G401 (cell line): ENCODE results near the gene FAAH2. TPM values are rescaled to one million over a fixed set of nuclear protein-coding genes. Genes with fewer than 3 reads are reported as not detected.
"Not testable (repeated sequence)": the region's sequence is repeated elsewhere in the genome, so short reads cannot be mapped to it uniquely, and the experiment has no call there.

Source experiments
- DNase-seq: peaks from one replicate; pipeline ENCODE4 v3.0.0-alpha.2; 2015; ENCODE audit warnings: low spot score
- in situ Hi-C: cut with HindIII; loops from 2 replicates; pipeline ENCODE4 v1.10.0; 2016; ENCODE audit warnings: low sequenced_read_pairs, mixed read lengths
- total RNA-seq: library from RNA; depleted of rRNA; stranded (reverse); fragments of >200 nt; shearing (Covaris generic); gene quantifications from 2 replicates; pipeline ENCODE4 v1.2.3, GENCODE V29; 2014

Gene FAAH2
- total RNA-seq, 1 experiment from 2014 or later: not detected

DNA sequence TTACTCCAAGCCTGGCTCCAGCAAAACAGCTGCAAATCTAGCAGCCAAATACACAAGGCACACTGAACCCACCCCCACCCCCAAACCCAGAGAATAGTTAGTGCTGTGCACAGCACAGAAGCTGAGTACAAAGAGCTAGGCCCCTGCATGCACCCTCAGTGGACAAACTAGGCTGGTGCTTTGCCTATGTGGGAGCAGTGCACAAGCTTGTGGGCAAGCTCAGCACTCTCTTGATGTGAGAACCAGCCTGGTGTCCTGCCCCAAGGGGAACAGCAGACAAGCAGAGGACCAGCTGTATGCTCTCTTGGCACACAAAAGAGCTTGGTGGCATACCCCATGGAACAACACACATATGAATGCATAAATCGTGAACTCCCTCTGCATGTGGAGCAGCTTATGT is 81.7 kb downstream of the FAAH2 start:
- in situ Hi-C loops: no loop called here
- no peak for DNase-seq

DNA sequence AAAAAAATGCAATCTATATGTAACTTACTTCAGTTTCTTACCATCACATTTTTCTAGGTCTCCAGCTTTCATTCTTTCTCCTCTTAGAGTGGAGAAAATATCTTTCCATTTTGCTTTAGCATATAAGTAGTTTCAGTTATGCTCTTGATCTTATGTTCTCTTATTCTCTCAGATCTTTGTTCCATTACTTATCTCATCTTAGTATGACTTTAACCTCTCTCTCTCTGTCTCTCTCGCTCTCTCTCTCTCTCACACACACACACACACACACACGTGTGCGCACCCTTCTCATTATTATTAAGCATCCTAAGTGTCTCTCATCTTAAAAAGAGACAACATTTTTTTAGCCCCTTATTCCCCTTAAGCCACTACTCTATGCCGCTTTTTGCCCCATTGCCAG is 92.8 kb downstream of the FAAH2 start:
- no peak for DNase-seq
- in situ Hi-C loops: no loop called here

GRCh38 chrX:57380026-57380796 is 93.7 kb downstream of the FAAH2 start:
- in situ Hi-C loops: no loop called here
- no peak for DNase-seq

DNA sequence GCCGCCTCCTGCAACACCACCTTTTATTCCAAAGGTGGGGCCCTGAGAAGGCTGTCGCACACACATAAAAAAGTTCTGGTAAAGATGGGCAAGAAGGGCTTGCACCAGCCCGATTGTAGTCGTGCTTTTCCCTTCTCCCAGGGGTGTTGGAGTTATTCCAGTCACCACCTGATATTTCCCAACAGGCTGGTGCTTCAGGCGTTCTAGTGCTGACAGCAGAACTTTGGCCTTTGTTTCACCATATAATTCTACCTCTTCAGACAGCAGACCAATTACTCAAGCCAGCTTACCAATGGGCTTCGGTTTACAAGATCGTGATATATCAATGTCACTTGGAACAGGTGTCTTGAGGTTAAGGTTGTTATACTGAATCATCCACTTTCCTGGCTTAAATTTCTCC is 107.7 kb downstream of the FAAH2 start:
- DNase-seq, in situ Hi-C loops: not testable (repeated sequence)

DNA sequence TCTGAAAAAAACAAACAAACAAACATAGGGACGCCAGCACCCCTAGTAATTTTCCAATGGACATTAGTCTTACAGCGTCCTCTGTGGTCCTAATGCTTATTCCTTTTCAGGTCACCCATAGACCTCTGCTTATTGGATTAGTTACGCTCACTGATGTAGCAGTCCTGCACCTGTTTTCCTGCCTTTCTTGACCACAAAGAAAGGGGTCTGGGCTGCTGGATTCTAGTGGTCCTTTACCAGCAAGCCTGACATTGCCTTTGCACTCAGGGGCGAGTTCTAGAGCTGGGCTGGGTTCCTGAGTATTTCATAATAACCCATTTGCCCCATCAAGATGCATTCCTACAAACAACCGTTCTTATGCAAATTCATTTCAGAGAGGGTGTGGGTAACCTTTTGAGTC is 116.7 kb downstream of the FAAH2 start:
- in situ Hi-C loops, DNase-seq: not testable (repeated sequence)

DNA sequence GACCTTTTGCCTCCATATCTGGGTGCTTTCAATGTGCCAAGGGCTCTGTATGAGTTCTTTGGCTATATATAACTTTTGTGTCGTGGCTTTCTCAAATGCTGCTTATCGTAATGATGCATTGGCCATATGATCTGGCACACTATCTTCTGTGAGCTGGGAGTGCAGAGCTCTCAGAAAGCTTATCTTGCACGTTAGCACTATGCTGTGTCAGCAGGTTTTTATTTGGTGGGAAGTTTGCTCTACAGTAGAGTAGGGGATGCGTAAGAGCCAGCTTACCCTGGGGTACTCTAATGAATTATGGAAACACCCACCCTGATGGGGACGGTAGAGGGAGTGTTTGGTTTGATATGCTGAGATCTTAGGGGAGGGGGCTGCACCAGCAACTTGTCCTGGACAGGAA is 119.6 kb downstream of the FAAH2 start:
- in situ Hi-C loops: no loop called here
- DNase-seq: no peak

DNA sequence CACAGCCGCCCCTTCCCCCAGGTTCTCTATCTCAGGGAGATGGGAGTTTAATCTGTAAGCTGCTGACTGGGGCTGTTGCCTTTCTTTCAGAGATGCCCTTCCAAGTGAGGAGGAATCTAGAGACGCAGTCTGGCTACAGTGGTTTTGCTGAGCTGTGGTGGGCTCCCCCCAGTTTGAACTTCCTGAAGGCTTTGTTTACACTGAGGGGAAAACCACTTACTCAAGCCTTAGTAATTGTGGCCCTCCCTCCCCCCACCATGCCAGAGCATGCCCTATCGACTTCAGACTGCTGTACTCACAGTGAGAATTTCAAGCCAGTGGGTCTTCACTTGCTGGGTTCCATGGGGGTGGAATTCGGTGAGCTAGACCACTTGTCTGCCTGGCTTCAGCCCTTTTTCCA is 131.3 kb downstream of the FAAH2 start:
- DNase-seq: no peak
- in situ Hi-C loops: no loop called here

DNA sequence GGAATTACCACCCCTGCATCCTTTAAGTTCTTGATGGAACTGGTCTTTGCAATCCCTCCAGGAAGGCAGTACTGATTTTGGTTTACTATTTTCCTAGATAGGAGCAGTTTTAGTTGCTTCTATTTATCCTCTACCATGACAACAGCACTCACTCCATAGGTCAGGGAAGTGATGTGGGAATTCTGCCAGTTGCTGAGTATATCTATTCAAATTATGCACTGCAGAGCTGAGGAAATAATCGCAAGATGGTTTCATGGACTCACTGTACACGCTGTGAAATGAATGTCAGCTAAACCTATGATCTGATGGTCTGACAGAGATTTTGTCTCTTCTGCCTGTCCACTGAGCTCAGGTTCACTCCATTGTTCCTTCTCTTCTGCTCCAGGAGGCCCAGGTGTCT is 135.8 kb downstream of the FAAH2 start:
- no peak for DNase-seq
- in situ Hi-C loops: no loop called here

DNA sequence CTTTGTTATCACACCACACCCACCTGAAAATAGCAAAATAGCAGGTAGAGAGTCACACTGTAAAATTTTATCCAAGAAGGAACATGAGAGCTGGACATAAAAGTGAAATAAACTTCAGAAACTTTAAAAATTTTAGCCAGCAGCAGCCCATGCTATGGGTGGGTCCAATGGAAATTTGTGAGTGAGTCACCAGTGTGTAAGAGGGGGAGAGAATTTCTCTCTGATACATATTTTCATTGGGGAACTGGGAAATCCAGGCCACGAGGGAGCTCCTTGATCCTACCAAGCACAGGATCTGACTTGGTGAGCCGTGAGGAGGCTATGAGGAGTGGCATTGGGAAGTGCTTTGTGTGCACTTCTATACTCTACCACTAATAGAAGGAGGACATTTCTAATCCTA is 136.3 kb downstream of the FAAH2 start:
- in situ Hi-C loops: no loop called here
- no peak for DNase-seq

DNA sequence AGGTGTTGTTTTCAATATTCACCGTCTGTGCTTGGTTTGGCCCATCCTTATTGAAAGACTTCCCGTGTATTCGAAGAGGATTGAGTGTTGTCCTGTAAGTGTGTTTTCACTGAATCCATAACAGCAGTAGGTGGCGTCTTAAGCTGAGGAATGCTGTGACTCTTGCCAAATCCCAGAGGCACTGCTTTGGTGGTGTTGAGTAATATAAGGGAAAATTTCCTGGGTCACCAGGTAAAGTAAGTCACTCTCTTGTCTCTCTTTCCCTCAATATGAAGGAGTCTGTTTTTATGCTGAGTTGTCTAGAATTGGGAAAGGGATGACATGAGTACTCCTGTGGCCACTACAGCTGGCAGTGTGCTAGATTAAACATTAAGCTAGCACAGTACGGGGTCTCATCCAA is 158.6 kb downstream of the FAAH2 start:
- no peak for DNase-seq

GRCh38 chrX:57445832-57446231 is 159.3 kb downstream of the FAAH2 start:
- no peak for DNase-seq
- in situ Hi-C loops: no loop called here

More for the DNA sequence above, 158.6 kb downstream of the FAAH2 start:
- in situ Hi-C loops: no loop called here

- DNase-seq: no peak
These were observed 161.3 kb downstream of the FAAH2 start for GRCh38 chrX:57447856-57448255.

GRCh38 chrX:57451426-57452020 is 165.0 kb downstream of the FAAH2 start:
- in situ Hi-C loops: no loop called here
- no peak for DNase-seq

More at GRCh38 chrX:57447856-57448255, 161.3 kb downstream of the FAAH2 start:
- in situ Hi-C loops: no loop called here

DNA sequence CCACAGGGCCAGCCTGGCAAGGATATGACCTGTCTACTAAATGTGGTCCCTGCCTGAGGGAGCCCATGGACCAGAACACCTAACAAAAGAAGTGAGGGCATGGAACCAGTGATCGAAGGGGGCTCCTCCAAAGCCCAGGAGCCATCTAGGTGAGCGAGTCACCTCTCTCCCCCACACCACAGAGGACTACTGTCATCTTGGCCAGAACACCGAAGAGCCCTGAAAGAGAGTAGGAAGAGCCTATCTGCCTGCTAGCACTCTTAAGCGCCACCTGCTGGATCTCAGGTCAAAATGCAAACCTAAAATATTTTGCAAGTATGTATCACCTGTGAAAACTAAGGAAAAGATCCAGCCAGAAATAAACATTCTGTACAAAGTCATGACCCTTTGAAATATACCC is 167.4 kb downstream of the FAAH2 start:
- peak; percentile 14 for DNase-seq
- in situ Hi-C loops: no loop called here

- in situ Hi-C loops: no loop called here
- DNase-seq: no peak
These were observed 195.0 kb downstream of the FAAH2 start for GRCh38 chrX:57481514-57481913.

DNA sequence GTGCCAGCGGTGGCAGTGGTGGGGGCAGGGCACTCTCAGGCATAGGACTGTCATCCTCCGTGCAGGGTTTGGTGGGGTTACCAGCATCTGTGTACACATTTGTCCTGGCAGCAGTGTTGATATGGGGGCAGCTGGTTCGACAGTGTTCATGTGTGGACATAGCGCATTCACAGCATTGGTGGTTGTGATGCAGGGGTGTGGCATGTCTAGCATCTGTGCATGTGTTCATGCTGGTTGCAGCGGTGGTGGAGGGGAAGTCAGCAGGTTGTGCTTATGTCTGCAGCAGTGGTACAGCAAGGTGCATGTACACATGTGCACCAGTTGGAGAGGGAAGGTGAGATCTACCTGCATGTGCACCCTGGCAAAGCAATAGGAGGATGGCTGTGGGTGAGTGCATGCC is 230.0 kb downstream of the FAAH2 start:
- DNase-seq: no peak
- in situ Hi-C loops: no loop called here

DNA sequence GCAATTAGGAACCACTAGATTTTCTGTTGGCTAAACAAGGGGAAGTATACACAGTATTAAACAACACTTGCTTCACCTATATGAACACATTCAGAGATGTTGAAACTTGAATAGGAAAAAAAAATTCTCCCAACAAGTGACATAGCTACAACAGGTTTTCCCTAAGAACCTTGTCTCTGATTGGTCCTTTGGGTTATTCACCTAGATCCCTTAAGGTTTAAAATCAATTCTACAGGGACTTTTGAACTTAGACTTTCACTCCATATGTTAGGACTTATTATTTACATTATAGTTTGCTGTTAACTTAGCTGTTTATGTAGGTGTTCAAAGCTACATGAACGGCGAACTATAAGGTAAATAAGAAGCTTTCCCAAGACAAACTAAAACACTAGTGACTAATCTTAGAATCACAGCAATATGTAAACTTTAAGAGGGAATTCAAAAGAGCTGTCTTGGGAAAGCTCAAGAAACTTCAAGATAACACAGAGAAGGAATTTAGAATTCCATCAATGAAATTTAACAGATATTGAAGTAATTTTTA is 233.1 kb downstream of the FAAH2 start:
- in situ Hi-C loops: no loop called here
- no peak for DNase-seq

GRCh38 chrX:57528670-57529255 is 242.3 kb downstream of the FAAH2 start:
- DNase-seq: peak; percentile 0

More at GRCh38 chrX:57528670-57529255, 242.3 kb downstream of the FAAH2 start:
- in situ Hi-C loops: no loop called here
